Parathyroid adenoma (tissue), 2 donors: ENCODE data around the gene COMMD1.
"Not testable (repeated sequence)": the region's sequence is repeated elsewhere in the genome, so short reads cannot be mapped to it uniquely, and the experiment has no call there.

Experiments used
- H2AFZ ChIP-seq: fragments of 300-600 bp; sonication (generic); one replicate; pipeline ENCODE4 v1.7.0; 2017; ENCODE audit warnings: antibody characterized with exemption, mild to moderate bottlenecking
- H3K27ac ChIP-seq: fragments of 300-600 bp; sonication (generic); one replicate; pipeline ENCODE4 v1.7.0; 2017
- H3K27me3 ChIP-seq: fragments of 300-600 bp; sonication (generic); one replicate; pipeline ENCODE4 v1.7.0; 2017; ENCODE audit warnings: low read length; ENCODE audit not compliant: control insufficient read depth, insufficient read depth
- H3K36me3 ChIP-seq: fragments of 300-600 bp; sonication (generic); one replicate; pipeline ENCODE4 v1.7.0; 2017; ENCODE audit warnings: low read length; ENCODE audit not compliant: control insufficient read depth, insufficient read depth
- H3K4me1 ChIP-seq: fragments of 300-600 bp; sonication (generic); one replicate; pipeline ENCODE4 v1.7.0; 2017; ENCODE audit warnings: control low read depth
- H3K4me2 ChIP-seq: fragments of 300-600 bp; sonication (generic); one replicate; pipeline ENCODE4 v1.7.0; 2017; ENCODE audit warnings: low read length
- H3K4me3 ChIP-seq: fragments of 300-600 bp; sonication (generic); one replicate; pipeline ENCODE4 v1.7.0; 2017; ENCODE audit warnings: low read depth, low read length
- H3K79me2 ChIP-seq: fragments of 300-600 bp; sonication (generic); one replicate; pipeline ENCODE4 v1.7.0; 2017; ENCODE audit warnings: control low read depth
- H3K9ac ChIP-seq: fragments of 300-600 bp; sonication (generic); one replicate; pipeline ENCODE4 v1.7.0; 2017; ENCODE audit warnings: mild to moderate bottlenecking
- H3K9me3 ChIP-seq: fragments of 300-600 bp; sonication (generic); one replicate; pipeline ENCODE4 v1.7.0; 2017; ENCODE audit warnings: low read length; ENCODE audit not compliant: control insufficient read depth
- CTCF ChIP-seq: fragments of 300-600 bp; sonication (generic); IDR thresholded peaks from one replicate; pipeline ENCODE4 v1.7.0; 2017; ENCODE audit warnings: antibody characterized with exemption, mild to moderate bottlenecking
- donor health status: primary hyperparathyroidism.

COMMD1 gene

GRCh38 chr2:61995515-61995914 is 90.0 kb downstream of the COMMD1 start:
- Histone ChIP-seq H3K9ac (no peak overlapping the region), H3K9me3 (no peaks in the 10 kb centered on the region), H3K4me1 (peaks cover 2% of the 10 kb centered on the region), H3K27ac (no peak overlapping the region), H3K4me2 (no peak overlapping the region), H2AFZ (no peak overlapping the region), H3K27me3 (no peaks in the 10 kb centered on the region), H3K36me3 (no peaks in the 10 kb centered on the region), H3K4me3 (no peak overlapping the region), H3K79me2 (peaks cover 7% of the 10 kb centered on the region)
- no peak for TF ChIP-seq CTCF

GRCh38 chr2:61998426-61998825 is 93.0 kb downstream of the COMMD1 start:
- no peak overlapping the region for H2AFZ ChIP-seq
- H3K36me3 ChIP-seq: no peaks in the 10 kb centered on the region
- no peak for TF ChIP-seq CTCF
- H3K27ac ChIP-seq: no peak overlapping the region
- no peaks in the 10 kb centered on the region for H3K9me3 ChIP-seq
- H3K9ac ChIP-seq: no peak overlapping the region
- no peaks in the 10 kb centered on the region for H3K4me1 ChIP-seq
- peaks cover 3% of the 10 kb centered on the region for H3K79me2 ChIP-seq
- no peak overlapping the region for H3K4me2 ChIP-seq
- H3K4me3 ChIP-seq: no peak overlapping the region
- H3K27me3 ChIP-seq: no peaks in the 10 kb centered on the region

GRCh38 chr2:62000538-62000937 is 95.1 kb downstream of the COMMD1 start:
- TF ChIP-seq CTCF: no peak

GRCh38 chr2:62001431-62001830 is 96.0 kb downstream of the COMMD1 start:
- no peaks in the 10 kb centered on the region for H3K27me3 ChIP-seq
- no peaks in the 10 kb centered on the region for H3K9me3 ChIP-seq
- no peak overlapping the region for H3K4me3 ChIP-seq
- H3K27ac ChIP-seq: no peak overlapping the region
- no peaks in the 10 kb centered on the region for H3K4me1 ChIP-seq
- no peak overlapping the region for H3K4me2 ChIP-seq
- no peaks in the 10 kb centered on the region for H3K36me3 ChIP-seq
- no peak overlapping the region for H2AFZ ChIP-seq
- H3K79me2 ChIP-seq: no peaks in the 10 kb centered on the region
- H3K9ac ChIP-seq: no peak overlapping the region
- no peak for TF ChIP-seq CTCF

More at GRCh38 chr2:62000538-62000937, 95.1 kb downstream of the COMMD1 start:
- H3K36me3 ChIP-seq: no peaks in the 10 kb centered on the region
- no peak overlapping the region for H2AFZ ChIP-seq
- no peaks in the 10 kb centered on the region for H3K27me3 ChIP-seq
- no peak overlapping the region for H3K4me2 ChIP-seq
- H3K4me1 ChIP-seq: no peaks in the 10 kb centered on the region
- H3K9me3 ChIP-seq: no peaks in the 10 kb centered on the region
- no peaks in the 10 kb centered on the region for H3K79me2 ChIP-seq
- no peak overlapping the region for H3K9ac ChIP-seq
- H3K27ac ChIP-seq: no peak overlapping the region
- H3K4me3 ChIP-seq: no peak overlapping the region

GRCh38 chr2:62004428-62004827 is 99.0 kb downstream of the COMMD1 start:
- H3K4me2 ChIP-seq, H2AFZ ChIP-seq, H3K27ac ChIP-seq, H3K9ac ChIP-seq, H3K9me3 ChIP-seq, H3K4me1 ChIP-seq, H3K4me3 ChIP-seq, H3K27me3 ChIP-seq, H3K79me2 ChIP-seq, H3K36me3 ChIP-seq: not testable (repeated sequence)
